Measurements from ENCODE around the gene CDH4. TPM values are rescaled to one million over a fixed set of nuclear protein-coding genes. Genes with fewer than 3 reads are reported as not detected.
A peak's percentile ranks its signal among the peaks of the same experiment; 100 is the strongest.

The CDH4 gene
- total and polyA plus RNA-seq, 10 donors = 0.30 to 20.1 (median 7.7) TPM

DNA sequence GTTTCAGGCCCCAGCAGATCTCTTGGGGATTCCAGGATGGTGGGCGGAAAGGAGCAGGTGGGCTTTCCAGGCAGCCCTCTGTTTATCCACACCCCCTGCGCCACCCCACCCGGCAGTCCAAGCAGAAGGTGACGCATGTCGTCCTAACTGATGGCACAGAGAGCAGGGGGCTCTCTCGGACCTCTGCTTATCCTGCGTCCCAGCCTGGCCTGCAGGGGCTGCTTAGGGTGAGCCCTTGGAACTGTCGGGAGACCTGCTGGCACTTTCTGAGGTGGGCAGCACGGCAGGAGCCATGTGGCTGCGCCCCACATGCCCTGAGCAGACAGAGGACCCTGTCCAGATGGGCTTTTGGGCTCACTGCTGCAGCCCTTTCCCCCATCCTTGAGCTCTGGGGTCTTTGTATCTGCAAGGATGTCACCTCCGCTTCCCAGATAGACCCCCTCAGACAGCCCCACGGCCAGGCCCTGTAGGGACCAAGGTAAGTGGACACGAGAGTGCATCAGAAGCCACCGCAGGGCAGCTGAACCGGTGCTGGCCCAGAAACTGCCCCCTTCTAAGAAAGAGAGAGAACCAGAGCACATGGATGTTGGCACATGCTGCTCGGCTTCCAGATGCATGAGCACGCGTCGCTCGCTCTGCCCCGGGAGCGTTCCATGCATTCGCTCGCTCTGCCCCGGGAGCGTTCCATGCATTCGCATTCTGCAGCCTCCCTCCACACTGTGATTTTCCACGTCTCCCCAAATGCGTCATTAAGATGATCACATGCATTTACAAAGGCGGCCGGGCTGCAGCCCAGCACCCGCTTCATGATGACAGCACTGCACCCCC, 566.9 kb downstream of the CDH4 start:
- peak; percentile 56 for DNase-seq
- 89 to 91% (median 90%) methylated on average over 29 to 32 of the region's 32 CpGs for WGBS, 5 donors
- no peak for TF ChIP-seq POLR2A (IDR thresholded peaks at IDR 0.05)
- TF ChIP-seq, protein P1, sequence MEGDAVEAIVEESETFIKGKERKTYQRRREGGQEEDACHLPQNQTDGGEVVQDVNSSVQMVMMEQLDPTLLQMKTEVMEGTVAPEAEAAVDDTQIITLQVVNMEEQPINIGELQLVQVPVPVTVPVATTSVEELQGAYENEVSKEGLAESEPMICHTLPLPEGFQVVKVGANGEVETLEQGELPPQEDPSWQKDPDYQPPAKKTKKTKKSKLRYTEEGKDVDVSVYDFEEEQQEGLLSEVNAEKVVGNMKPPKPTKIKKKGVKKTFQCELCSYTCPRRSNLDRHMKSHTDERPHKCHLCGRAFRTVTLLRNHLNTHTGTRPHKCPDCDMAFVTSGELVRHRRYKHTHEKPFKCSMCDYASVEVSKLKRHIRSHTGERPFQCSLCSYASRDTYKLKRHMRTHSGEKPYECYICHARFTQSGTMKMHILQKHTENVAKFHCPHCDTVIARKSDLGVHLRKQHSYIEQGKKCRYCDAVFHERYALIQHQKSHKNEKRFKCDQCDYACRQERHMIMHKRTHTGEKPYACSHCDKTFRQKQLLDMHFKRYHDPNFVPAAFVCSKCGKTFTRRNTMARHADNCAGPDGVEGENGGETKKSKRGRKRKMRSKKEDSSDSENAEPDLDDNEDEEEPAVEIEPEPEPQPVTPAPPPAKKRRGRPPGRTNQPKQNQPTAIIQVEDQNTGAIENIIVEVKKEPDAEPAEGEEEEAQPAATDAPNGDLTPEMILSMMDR (IDR thresholded peaks at IDR 0.05 in 8 of 11, conservative IDR thresholded peaks at IDR 0.05 in 3 of 11) = no peak
- no peak for TF ChIP-seq POLR2AphosphoS5 (IDR thresholded peaks at IDR 0.05)
- intact Hi-C loops (cut with DNase I; ENCODE audit: low total_unique reads) = no loop called here
- no peaks in the 10 kb centered on the region for H3K36me3 ChIP-seq
- H3K9me3 ChIP-seq = peaks cover 0 to 8% (median 0%) of the 10 kb centered on the region in 8 donors
- H3K4me3 ChIP-seq = no peak overlapping the region
- no peak overlapping the region for H3K27ac ChIP-seq
- H3K27me3 ChIP-seq (replicated peaks in 1 of 7) = peaks cover 0 to 3% (median 0%) of the 10 kb centered on the region in 7 donors
- H3K4me1 ChIP-seq = no peaks in the 10 kb centered on the region

DNA sequence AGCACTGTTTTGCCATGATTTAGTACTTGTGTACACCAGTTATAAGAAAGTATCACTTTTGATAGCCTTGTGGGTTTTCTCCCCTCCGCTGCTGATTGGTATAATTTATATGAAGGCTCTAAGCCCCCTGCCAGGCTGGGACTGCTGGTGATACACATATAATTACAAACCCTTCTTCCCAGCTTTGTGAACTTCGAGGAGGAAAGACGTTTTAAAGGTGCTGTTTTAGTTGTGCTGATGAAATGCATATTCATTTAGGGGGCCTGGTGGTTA, 567.4 kb downstream of the CDH4 start:
- DNase-seq = no peak
- peaks cover 0 to 8% (median 0%) of the 10 kb centered on the region in 8 donors for H3K9me3 ChIP-seq
- H3K27ac ChIP-seq = no peak overlapping the region
- TF ChIP-seq POLR2AphosphoS5 (IDR thresholded peaks at IDR 0.05) (no peak), POLR2A (IDR thresholded peaks at IDR 0.05) (no peak)
- TF ChIP-seq, protein P1 (IDR thresholded peaks at IDR 0.05 in 8 of 11, conservative IDR thresholded peaks at IDR 0.05 in 3 of 11) = no peak
- peaks cover 0 to 2% (median 0%) of the 10 kb centered on the region in 7 donors for H3K27me3 ChIP-seq (replicated peaks in 1 of 7)
- no peak overlapping the region for H3K4me3 ChIP-seq
- H3K36me3 ChIP-seq = no peaks in the 10 kb centered on the region
- 68 to 82% (median 70%) methylated on average over 3 of the region's 3 CpGs for WGBS, 5 donors
- H3K4me1 ChIP-seq = no peaks in the 10 kb centered on the region
- intact Hi-C loops (cut with DNase I; ENCODE audit: low total_unique reads) = no loop called here

DNA sequence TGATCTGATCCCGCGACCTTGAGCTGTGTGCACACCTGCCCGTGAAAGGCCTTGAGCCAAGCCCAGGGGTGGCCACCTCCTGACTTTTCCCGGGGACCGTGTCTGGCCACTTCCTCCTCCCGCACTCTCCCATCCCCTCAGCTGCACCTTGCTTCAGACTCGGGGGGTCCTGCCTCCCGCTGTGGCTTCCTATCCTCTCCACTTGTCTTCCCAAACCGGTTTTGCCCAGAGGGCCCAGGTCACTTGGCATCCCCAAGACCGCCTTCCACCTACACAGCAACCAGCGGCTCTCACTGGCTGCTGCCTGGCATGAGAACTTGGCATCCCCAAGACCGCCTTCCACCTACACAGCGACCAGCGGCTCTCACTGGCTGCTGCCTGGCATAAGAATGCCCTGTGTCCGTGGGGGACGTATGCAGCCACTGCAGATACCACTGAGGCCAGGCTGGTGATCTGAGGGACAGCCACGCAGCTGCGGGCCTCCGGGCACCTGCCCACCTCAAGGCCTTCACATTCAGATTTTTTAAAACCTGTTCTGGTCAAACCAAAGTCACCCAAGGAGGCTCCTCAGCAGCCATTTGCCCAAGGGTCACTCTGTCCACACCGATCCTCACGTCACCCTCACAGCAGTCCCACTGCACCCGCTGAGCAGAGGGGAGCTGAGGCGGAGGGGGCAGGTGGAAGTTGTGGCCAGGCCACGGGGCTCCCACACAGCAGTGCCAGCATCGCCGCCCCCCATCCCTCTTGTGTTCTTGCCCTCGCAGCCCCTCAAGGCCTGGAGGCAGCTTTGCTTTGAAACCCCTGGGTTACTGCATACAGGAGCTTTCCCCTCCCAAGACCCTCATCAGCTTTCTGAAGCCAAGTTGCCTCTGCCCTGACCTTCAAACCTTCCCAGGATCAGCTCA, 568.1 kb downstream of the CDH4 start:
- 84 to 91% (median 86%) methylated on average over 20 to 27 of the region's 27 CpGs for WGBS, 5 donors
- Histone ChIP-seq H3K4me1 (no peaks in the 10 kb centered on the region), H3K27ac (no peak overlapping the region), H3K9me3 (peaks cover 0 to 8% (median 0%) of the 10 kb centered on the region in 8 donors), H3K4me3 (no peak overlapping the region), H3K36me3 (no peaks in the 10 kb centered on the region), H3K27me3 (replicated peaks in 1 of 7) (peaks cover 0 to 2% (median 0%) of the 10 kb centered on the region in 7 donors)
- intact Hi-C loops (cut with DNase I; ENCODE audit: low total_unique reads) = no loop called here
- peak; percentile 48 for DNase-seq
- TF ChIP-seq POLR2AphosphoS5 (IDR thresholded peaks at IDR 0.05) (no peak), POLR2A (IDR thresholded peaks at IDR 0.05) (no peak)
- TF ChIP-seq, protein P1 (IDR thresholded peaks at IDR 0.05 in 8 of 11, conservative IDR thresholded peaks at IDR 0.05 in 3 of 11) = no peak

DNA sequence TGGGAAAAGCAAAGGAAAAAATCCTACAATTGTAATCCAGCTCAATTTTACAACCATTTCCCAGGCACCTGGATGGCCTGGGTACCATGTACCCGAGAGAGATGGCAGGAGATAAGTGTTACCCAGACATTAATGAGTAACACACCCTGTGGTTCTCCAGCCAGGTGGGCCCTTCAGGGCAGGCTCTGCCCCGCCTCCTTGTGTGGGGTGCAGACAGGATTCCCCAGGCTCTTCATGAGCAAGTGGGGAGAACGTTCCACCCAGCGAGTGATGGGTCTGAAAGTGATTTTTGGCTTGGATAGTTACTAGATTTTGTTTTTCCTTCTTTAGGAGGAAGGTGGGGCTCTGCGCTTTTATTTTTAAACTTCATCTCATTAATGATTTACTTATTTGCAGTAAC, 569.7 kb downstream of the CDH4 start:
- Histone ChIP-seq H3K36me3 (no peaks in the 10 kb centered on the region), H3K27me3 (replicated peaks in 1 of 7) (peaks cover 0 to 2% (median 0%) of the 10 kb centered on the region in 7 donors), H3K9me3 (peaks cover 0 to 16% (median 0%) of the 10 kb centered on the region in 8 donors), H3K4me3 (no peak overlapping the region), H3K27ac (no peak overlapping the region), H3K4me1 (no peaks in the 10 kb centered on the region)
- no peak for TF ChIP-seq POLR2A (IDR thresholded peaks at IDR 0.05)
- no peak for TF ChIP-seq POLR2AphosphoS5 (IDR thresholded peaks at IDR 0.05)
- TF ChIP-seq, protein P1 (IDR thresholded peaks at IDR 0.05 in 8 of 11, conservative IDR thresholded peaks at IDR 0.05 in 3 of 11) = no peak
- DNase-seq = peak; percentile 38
- 78 to 88% (median 82%) methylated on average over 5 of the region's 5 CpGs for WGBS, 5 donors
- intact Hi-C loops (cut with DNase I; ENCODE audit: low total_unique reads) = no loop called here
